Suppressor macrophage treated with lipopolysaccharide for 1 hour (primary cell): ENCODE results near the gene NR1D1.
A peak's percentile ranks its signal among the peaks of the same experiment; 100 is the strongest.

ENCODE experiments used
- DNase-seq, 3 donors: peaks; one replicate each; pipeline ENCODE4 v3.0.0-alpha.2; 2020 to 2022

NR1D1 gene

GRCh38 chr17:40111221-40112128 lies 11.1 kb upstream of the NR1D1 start:
- DNase-seq, result peak; percentile 91

DNA sequence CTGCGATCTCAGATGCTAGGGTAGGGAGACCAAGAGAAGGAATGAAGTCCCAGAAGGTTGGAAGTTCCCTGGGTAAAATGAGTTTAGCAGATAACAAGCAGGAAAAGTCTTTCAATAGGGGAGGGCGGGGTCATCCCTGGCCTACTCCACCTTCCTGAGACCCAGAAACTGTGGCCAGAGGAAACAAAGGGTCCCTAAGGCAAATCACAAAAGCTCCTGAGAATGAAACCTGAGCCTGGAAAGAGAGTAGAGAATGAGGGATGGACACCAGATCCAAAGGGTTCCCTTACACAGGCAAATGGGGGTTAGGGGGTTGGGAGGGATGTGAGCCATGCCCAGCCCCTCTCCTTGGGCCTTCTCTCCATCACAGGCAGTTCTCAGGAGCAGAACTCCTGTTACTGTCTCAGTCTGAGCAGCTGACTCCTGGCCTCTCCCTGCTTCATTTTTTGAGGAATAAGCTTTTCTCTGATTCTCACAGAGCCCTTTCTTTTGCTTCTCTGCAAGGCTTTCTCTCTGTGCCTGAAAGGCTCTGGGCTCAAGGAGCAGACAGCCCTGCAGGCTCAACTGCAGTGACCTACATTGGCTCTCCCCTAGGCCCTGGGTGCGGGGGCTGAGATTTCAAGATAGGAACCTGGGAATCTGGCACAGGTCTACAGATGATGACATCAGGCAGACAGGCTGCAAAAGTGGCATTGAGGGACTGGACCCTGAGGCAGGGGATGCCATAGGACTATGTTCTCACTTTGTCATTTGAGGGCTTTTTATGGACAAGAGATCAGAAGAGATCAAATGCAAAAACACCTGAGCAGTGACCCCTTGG lies 9.8 kb upstream of the NR1D1 start:
- DNase-seq, result no peak

GRCh38 chr17:40108970-40109824 lies 8.8 kb upstream of the NR1D1 start:
- peak in 2 of 3 donors; percentile 30 to 45 for DNase-seq

GRCh38 chr17:40107522-40108174 lies 7.3 kb upstream of the NR1D1 start:
- peak; percentile 70 to 79 (median 71) for DNase-seq

DNA sequence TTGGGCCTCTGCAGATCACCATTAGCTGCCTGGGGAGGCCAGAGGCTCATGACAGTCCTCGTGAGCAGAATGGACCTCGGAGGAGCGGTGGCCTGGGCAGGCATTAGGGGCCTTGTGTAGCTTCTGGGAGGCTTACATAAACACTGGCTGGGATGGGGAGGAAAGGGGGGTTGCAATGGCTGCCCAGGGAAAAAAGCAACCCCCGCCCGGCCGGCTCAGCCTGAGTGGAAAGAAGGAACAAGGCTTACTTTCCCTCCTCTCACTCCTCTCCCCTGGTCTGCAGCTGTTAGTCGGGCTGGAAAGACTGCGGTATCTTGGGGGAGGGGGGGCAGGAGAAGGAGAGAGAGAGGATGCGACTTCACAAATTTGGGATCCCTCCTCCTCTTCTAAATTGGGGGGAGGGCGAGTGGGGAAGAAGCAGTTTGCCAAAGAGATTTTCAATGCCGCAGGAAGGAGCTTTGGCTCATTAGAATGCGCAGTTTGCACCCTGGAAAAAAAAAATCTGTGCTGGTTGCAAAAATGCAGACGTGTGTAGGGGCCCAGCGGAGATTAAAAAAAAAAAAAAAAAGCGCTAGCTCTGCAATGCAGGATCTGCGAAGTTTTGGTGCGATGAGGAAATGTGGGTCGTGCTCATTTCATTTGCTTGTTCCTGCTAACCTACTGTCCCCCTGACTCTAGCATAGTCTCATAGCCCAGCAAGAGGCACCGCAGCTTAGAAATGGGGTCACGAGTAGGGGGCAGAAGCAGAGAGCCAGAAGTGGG lies 6.6 kb upstream of the NR1D1 start:
- DNase-seq, result no peak

- peak in 1 of 3 donors; percentile 42 for DNase-seq
Observed at GRCh38 chr17:40105861-40106759, 5.7 kb upstream of the NR1D1 start.

DNA sequence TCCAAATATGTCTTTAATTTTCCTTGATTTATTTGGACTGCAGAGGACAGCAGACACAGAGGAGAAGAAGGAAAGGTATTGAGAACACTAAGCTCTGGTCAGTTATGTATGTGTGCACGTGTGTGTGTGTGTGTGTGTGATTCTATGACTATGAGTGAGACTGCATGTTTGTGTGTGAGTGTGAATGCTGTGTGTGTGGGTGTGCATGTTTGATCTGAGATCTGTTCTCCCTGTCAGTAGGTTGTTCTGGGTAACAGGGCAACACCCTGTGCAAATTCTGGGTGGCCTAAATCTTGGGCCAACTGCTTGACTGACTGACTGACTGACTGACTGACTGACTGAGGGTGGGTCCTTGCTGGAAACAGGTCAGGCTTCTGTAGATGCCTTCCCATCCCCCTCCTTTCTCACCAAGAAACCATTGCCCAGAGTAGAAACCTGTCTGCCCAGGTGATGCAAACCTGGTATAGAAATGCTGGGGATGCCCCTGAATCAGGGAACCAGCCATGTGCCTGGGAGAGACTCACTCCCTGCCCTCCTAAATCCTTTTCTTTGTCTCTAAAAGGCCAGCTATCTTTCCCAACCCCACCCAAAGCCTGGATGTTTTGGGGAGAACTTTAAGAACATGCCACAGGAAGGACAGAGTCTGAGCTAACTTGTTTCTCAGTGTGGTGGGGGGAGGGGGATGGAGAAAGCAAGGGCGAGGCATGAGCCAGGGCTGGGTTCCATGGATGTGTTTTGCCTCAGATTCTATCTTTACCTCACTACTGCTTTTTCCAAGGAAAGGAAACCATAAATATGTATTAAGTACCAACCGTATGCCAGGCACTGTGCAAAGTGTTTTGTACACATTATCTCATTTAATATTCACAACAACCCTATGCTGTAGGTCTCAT lies 4.5 kb upstream of the NR1D1 start:
- DNase-seq, result no peak

- DNase-seq, result no peak
Observed at GRCh38 chr17:40103688-40104087, 3.3 kb upstream of the NR1D1 start.

DNA sequence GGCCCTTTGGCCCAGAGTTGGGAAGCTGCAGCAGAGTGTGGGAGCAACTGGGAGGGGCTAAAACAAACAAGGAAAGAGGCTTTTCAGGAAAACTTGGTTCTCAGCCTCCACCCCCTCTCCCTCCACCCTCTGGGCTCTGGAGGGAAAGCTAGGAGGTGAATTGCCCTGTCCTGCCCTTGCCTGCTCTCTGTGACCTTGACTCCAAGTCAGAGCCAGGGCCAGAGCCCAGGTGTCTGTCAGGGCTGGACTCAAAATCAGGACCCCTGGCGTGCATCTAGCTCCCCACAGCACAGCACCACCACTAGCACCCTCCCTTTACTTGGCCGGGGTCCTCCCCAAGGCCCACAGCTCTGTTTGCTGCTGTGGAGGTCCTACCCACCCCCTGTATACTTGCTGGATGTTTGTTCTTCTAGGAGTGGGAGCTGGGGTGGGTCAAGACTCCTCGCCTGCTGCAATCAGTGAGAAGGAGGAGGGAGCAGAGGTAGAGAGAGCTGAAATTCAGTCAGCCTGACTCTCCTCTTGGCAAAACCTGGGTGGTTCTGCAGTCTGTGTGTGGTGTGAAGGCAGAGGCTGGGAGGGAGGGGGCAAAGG lies 2.8 kb upstream of the NR1D1 start:
- no peak for DNase-seq

DNA sequence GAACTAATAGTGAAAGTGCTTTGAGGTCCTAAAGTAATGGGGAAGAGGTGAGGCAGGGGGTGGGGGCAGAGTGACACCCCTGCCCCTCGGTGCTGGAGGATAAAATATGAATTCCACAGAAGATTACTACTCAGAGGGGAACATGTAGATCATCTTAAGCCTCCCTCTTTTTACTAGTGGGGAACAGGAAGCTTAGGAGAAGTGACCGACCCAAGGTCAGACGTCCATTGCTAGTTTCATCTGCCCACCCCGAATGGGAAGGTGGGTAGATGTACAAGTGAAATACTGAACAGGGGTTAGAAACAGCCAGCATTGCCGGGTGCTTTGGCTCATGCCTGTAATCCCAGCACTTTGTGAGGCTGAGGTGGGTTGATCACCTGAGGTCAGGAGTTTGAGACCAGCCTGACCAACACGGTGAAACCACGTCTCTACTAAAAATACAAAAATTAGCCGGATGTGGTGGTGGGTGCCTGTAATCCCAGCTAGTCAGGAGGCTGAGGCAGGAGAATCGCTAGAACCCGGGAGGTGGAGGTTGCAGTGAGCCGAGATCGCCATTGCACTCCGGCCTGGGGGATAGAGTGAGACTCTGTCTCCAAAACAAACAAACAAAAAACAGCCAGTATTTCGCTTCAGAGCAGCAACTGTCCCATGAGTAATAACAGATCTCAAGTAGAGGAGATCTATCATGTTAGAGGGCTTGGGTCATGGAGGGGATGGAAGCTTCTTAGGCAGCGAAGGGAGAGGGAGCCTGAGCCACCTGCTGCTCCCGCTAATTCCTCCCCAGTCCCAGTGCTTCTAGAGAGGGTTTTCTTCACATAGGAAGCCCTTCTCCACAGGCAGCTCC lies 1.2 kb upstream of the NR1D1 start:
- DNase-seq, result no peak

DNA sequence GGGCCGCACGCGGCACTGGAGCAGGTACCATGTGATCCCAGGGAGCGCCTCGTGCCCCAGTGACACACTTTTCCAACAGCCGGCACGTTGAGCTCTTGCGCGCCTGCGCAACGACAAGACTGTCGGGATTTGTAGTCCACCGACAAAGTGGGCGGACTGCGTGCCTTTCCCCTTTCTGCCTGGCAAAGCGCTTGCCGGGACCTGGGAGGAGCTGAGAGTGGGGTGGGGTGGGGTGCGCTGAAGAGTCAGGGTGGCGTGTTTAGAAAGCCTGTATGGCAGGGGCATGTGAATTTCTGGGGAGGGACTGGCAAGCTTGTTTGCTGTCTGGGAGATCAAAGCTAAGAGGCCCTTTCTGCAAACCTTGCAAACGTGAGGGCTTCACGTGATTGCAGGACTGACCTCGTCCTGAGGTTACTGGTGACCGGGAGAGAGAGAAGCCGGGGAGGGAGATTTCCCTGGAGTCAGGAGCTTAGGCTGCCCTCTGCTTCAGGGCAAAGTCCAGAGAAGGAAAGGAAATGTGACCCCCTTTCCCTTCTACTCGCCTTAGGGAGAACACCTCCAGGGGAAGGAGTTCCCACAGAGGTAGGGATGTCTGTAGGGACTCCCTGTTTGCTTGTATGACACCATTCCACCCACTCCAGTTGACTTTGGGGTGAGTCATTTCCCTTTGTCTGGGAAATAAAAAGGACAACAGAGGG lies 429 bp upstream of the NR1D1 start:
- peak; percentile 95 to 98 (median 97) for DNase-seq

GRCh38 chr17:40099619-40100418 lies 570 bp downstream of the NR1D1 start:
- DNase-seq, result peak; percentile 91 to 93 (median 93)

- peak; percentile 97 to 99 (median 99) for DNase-seq
Observed at GRCh38 chr17:40098846-40099618, 1.4 kb downstream of the NR1D1 start.

- DNase-seq, result peak; percentile 31 to 33 (median 31)
Observed at GRCh38 chr17:40097931-40098845, 2.2 kb downstream of the NR1D1 start.
